Heart left ventricle (tissue), 16 donors: ENCODE results near the gene COPS7B. TPM values are rescaled to one million over a fixed set of nuclear protein-coding genes. Genes with fewer than 3 reads are reported as not detected.

ENCODE experiments used
- ATAC-seq, 4 donors: fragments of 200-7000 bp; cut with Tn5 transposase; one replicate each; pipeline ENCODE4 v1.9.1; 2020 to 2022; ENCODE audit warnings: moderate library complexity in 4 of 4, mild to moderate bottlenecking in 3 of 4, moderate number of reproducible peaks in 1 of 4
- DNase-seq, 5 donors: peaks; one replicate each; pipeline ENCODE4 v3.0.0-alpha.2; 2020
- H3K27ac ChIP-seq, 12 donors: fragments of 200-600 bp; sonication (generic) in 4 of 12; one replicate each; pipeline versions ENCODE4 v1.5.0 to v1.8.0; 2016 to 2022; ENCODE audit warnings: mild to moderate bottlenecking in 2 of 12
- H3K27me3 ChIP-seq, 9 donors: fragments of 200-600 bp; sonication (generic) in 2 of 9; one replicate each; pipeline versions ENCODE4 v1.5.1 to v1.8.0; 2016 to 2022; ENCODE audit warnings: mild to moderate bottlenecking in 3 of 9
- H3K36me3 ChIP-seq, 9 donors: fragments of 200-600 bp; sonication (generic) in 2 of 9; one replicate each; pipeline versions ENCODE4 v1.5.0 to v1.8.0; 2018 to 2022; ENCODE audit warnings: mild to moderate bottlenecking in 2 of 9
- H3K4me1 ChIP-seq, 12 donors: fragments of 200-600 bp; sonication (generic) in 4 of 12; one replicate each; pipeline versions ENCODE4 v1.5.0 to v1.8.0; 2016 to 2022; ENCODE audit warnings: mild to moderate bottlenecking in 3 of 12
- H3K4me3 ChIP-seq, 12 donors: fragments of 200-600 bp; sonication (generic) in 4 of 12; one replicate each; pipeline versions ENCODE4 v1.5.0 to v1.8.0; 2017 to 2022; ENCODE audit warnings: mild to moderate bottlenecking in 9 of 12, moderate library complexity in 4 of 12
- H3K9me3 ChIP-seq, 12 donors: fragments of 200-600 bp; sonication (generic) in 4 of 12; one replicate each; pipeline versions ENCODE4 v1.5.0 to v1.8.0; 2016 to 2022; ENCODE audit warnings: mild to moderate bottlenecking in 1 of 12
- POLR2A ChIP-seq, 2 donors: fragments of 450-650 bp; IDR thresholded peaks; one replicate each; pipeline ENCODE4 v1.6.1; 2017; ENCODE audit warnings: antibody characterized with exemption in 2 of 2, mild to moderate bottlenecking in 2 of 2, moderate library complexity in 2 of 2
- WGBS, 4 donors: extraction: QIAGEN DNeasy Blood & Tissue Kit in 2 of 4; methylation state at CpG; one replicate each; pipeline versions ENCODE4 v1.1.5 to v1.1.7; 2013 to 2018; 5-methylcytosine and 5-hydroxymethylcytosine counted together
- intact Hi-C, 10 donors: fragments of 100-400 bp; cut with DNase I; formaldehyde crosslinking; loops; one replicate each; pipeline versions ENCODE4 v1.11.1 to v1.14.2; 2022
- long read RNA-seq, 3 donors: library from polyadenylated mRNA; unstranded; transcript quantifications; one replicate each; pipeline ENCODE4 v2.0.0, GENCODE V29; 2020 to 2021
- polyA plus RNA-seq, 2 donors: library from polyadenylated mRNA; stranded (reverse); fragments of 200-250 nt; gene quantifications; one replicate each; pipeline ENCODE4 v1.2.3, GENCODE V29; 2013
- total RNA-seq, 9 donors: library from RNA; depleted of rRNA in 2 of 9; stranded (reverse); fragments of >200 nt in 2 of 9; fragmentation: NEBNext Ultra II Directional in 3 of 9; extraction: Animal tissue kit (Norgen Biotek cat#: 25700) in 3 of 9; gene quantifications; one replicate each; pipeline versions ENCODE4 v1.1.0 to v1.2.4, GENCODE V29; 2016 to 2023
- TF ChIP-seq, protein P1 (sequence below), 12 donors: fragments of 200-600 bp; sonication (generic) in 4 of 12; IDR thresholded peaks; one replicate each; pipeline versions ENCODE4 v1.5.0 to v1.8.0; 2018 to 2022; ENCODE audit warnings: antibody characterized with exemption in 12 of 12, mild to moderate bottlenecking in 5 of 12
- donor health status: ischemic (EF 13 %, LVEDD 7.1; RV severe dilation, severe dysfunction).
- donor health status: healthy with polysubstance abuse.
- donor health status: DM: no; HTN: yes; CAD: no.
- donor health status: DM: no; HTN: no; CAD: no.
- donor health status: ischemic (EF 25% LVEDD 6.9; RV normal size, moderate dysfunction).
- donor health status: ischemic (EF 25% LVEDD 5.7; RV mildly dilated, moderate dysfunction).
- donor health status: healthy.
- donor health status: DM: yes; HTN: yes; CAD: no.
- donor health status: ischemic (EF 35%, LVEDD 5.7; RV mildly dilated, moderate dysfunction).
- donor health status: nonischemic (EF 11% LVEDD 7.7; RV severe dilation, severe dysfunction).
- donor health status: DM: yes; HTN: yes; CAD: no.
- donor health status: PGD.
- donor health status: ischemic (EF 29% LVEDD 5.4; RV normal size, mild dysfunction).
- donor health status: nonischemic (EF 23%, LVEDD 6.1; RV moderate dilation, normal function).

Gene COPS7B
- 10 to 100 TPM; 12.3 to 27.7 (median 19.0) TPM for total RNA-seq
- polyA plus RNA-seq = 10 to 100 TPM; 14.1 to 18.9 TPM
- long read RNA-seq, donor 1, transcript COPS7B-201 (7 exons, 2,544 nt) = major isoform, 8 of 12 reads
- long read RNA-seq, donor 1, partial matches to known transcripts = 0 of 12 reads
- long read RNA-seq, donor 1, other reads (novel, unspliced or antisense) = 2 of 12 reads
- long read RNA-seq, donor 2, transcript COPS7B-207 (7 exons, 1,103 nt) = minor isoform, 22 of 62 reads
- long read RNA-seq, donor 2, transcript COPS7B-201 (7 exons, 2,544 nt) = major isoform, 28 of 62 reads
- long read RNA-seq, donor 2, partial matches to known transcripts = 1 of 62 reads
- long read RNA-seq, donor 2, other reads (novel, unspliced or antisense) = 7 of 62 reads
- long read RNA-seq, donor 3, transcript COPS7B-201 (7 exons, 2,544 nt) = major isoform, 7 of 14 reads
- long read RNA-seq, donor 3, partial matches to known transcripts = 1 of 14 reads
- long read RNA-seq, donor 3, other reads (novel, unspliced or antisense) = 3 of 14 reads

DNA sequence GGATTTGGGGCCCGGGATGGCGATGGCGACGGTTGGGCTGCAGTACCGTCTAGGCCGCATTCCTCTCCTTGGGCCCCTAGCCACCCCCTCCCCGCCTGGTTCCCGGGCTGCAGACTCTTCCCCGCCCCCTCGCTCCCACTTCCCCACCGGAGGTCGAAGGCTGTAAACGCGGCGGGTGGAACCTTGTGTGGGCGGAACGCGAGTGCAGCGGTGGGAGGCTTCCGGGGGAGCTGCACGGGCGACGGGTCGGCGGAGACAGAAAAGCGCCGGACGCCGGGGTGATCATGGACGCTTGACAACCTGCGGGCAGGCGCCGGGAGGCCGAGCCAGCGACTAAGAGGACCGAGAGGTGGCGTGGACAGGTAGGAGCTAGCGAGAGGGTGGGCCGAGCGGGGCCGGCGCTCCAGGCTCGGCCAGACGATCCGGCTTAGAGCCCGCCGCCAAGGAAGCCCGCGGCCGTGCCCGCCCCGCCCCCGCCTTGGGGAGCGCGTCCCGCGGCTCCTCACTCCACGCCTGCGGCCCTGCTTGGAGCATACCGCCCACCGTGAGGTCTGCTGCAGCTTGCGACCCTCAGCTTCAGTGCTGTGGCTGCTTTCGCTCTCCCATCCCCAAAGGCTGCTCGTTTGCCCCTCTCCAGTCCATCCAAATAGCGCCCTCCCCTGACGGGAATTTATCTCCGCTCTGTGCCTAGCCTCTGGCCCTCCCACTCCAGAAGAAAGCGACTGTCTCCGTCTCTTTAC lies at the start of gene COPS7B:
Gene COPS7B (plus strand): TSS at position 269 of the 740 bp plus-strand sequence. CDS start 2,126 bp downstream, outside the sequence.
- Histone ChIP-seq H3K27ac (peak within 1 kb of the TSS in 11 of 12 donors; percentile 36 to 82 (median 77)), H3K4me3 (peak within 1 kb of the TSS; percentile 74 to 99 (median 96)), H3K4me1 (peaks cover 0 to 80% (median 39%) of the 10 kb centered on the region in 12 donors), H3K36me3 (peaks cover 0 to 30% (median 13%) of the 10 kb centered on the region in 9 donors), H3K9me3 (no peaks in the 10 kb centered on the region), H3K27me3 (no peaks in the 10 kb centered on the region)
- 0 to 1% (median 1%) methylated on average over 31 to 69 of the region's 69 CpGs for WGBS, 4 donors
- intact Hi-C loops = loop anchor here in 1 of 10 donors (10.0 kb wide), 1 partner anchor 182 kb away; no protein-coding TSS in a partner anchor
- DNase-seq (peak; percentile 82 to 89 (median 83)), ATAC-seq (peak in 3 of 4 donors; percentile 50 to 70 (median 60))
- TF ChIP-seq, protein P1, sequence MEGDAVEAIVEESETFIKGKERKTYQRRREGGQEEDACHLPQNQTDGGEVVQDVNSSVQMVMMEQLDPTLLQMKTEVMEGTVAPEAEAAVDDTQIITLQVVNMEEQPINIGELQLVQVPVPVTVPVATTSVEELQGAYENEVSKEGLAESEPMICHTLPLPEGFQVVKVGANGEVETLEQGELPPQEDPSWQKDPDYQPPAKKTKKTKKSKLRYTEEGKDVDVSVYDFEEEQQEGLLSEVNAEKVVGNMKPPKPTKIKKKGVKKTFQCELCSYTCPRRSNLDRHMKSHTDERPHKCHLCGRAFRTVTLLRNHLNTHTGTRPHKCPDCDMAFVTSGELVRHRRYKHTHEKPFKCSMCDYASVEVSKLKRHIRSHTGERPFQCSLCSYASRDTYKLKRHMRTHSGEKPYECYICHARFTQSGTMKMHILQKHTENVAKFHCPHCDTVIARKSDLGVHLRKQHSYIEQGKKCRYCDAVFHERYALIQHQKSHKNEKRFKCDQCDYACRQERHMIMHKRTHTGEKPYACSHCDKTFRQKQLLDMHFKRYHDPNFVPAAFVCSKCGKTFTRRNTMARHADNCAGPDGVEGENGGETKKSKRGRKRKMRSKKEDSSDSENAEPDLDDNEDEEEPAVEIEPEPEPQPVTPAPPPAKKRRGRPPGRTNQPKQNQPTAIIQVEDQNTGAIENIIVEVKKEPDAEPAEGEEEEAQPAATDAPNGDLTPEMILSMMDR (IDR thresholded peaks at IDR 0.05) = peak in 8 of 12 donors; percentile 11 to 45 (median 26)
- TF ChIP-seq POLR2A (IDR thresholded peaks at IDR 0.05) = peak in 1 of 2 donors; percentile 49

DNA sequence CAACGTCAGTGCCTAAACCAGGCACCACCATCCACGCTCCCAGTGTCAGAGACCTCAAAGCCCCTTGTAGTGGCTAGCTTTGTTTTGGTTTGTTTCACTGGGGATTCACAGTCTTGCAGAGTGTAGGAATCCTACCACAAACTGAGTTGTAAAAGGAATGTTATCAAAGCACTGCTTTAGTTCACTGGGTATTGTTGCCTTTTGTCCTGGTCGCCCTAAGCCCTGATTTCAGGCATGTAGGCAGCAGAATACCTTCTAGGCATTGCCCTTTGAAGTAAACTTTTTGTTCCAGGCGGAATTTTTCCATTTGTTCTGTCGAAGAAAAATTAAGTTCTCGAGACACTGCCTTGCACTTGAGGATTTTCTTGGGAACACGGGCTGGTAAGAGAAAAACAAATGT lies 48.5 kb upstream of the COPS7B start:
- H3K27ac ChIP-seq = no peak overlapping the region
- H3K9me3 ChIP-seq = no peaks in the 10 kb centered on the region
- H3K4me3 ChIP-seq = no peak overlapping the region
- H3K36me3 ChIP-seq = peaks cover 0 to 44% (median 33%) of the 10 kb centered on the region in 9 donors
- H3K27me3 ChIP-seq = no peaks in the 10 kb centered on the region
- no peak for DNase-seq
- 94 to 97% (median 95%) methylated on average over 7 of the region's 7 CpGs for WGBS, 4 donors
- ATAC-seq = no peak
- no peak for TF ChIP-seq POLR2A (IDR thresholded peaks at IDR 0.05)
- TF ChIP-seq, protein P1 (IDR thresholded peaks at IDR 0.05) = no peak
- intact Hi-C loops = no loop called here
- no peaks in the 10 kb centered on the region for H3K4me1 ChIP-seq

DNA sequence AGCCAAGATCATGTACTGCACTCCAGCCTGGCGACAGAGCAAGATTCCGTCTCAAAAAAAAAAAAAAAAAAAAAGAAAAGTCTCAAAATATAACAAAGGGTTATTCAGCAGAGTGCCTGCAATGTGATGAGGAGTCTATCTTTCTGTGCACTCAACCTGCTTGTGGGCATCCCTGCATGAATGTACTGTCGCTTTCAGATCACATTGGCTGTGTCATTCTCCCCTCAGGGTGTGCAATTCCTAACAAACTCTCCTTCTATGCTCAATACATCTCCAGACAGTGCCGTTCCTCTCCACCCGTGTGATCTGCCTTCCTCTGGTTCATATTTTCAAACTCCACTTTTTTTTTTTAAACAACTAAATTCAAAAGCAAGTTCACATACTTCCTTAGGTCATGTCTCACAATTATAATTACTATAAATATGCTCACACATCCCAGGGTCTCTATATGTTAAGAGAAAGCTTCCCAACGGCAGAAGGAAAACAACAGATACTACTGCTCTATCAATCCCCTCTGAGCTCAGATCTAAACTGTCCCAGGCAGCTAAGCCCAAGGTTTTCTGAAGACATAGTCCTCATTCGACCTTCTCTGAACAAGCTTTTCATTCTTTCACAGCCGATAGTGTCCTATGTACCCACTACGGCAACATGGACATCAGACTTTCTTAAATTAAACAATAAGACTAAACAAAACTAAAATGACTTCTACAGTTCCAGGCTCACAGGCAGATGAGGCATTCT lies 42.7 kb upstream of the COPS7B start:
- peaks cover 0 to 7% (median 0%) of the 10 kb centered on the region in 12 donors for H3K4me1 ChIP-seq
- no peak for ATAC-seq
- WGBS, 4 donors = 64 to 76% (median 64%) methylated on average over 9 of the region's 9 CpGs

More for the DNA sequence above, 42.7 kb upstream of the COPS7B start:
- DNase-seq = no peak
- TF ChIP-seq, protein P1 (IDR thresholded peaks at IDR 0.05) = no peak
- no peak for TF ChIP-seq POLR2A (IDR thresholded peaks at IDR 0.05)
- peaks cover 0 to 5% (median 0%) of the 10 kb centered on the region in 9 donors for H3K36me3 ChIP-seq
- no peaks in the 10 kb centered on the region for H3K9me3 ChIP-seq
- H3K27ac ChIP-seq = no peak overlapping the region
- intact Hi-C loops = no loop called here
- H3K4me3 ChIP-seq = no peak overlapping the region
- H3K27me3 ChIP-seq = no peaks in the 10 kb centered on the region
